KG1 (cell line): ENCODE data around the gene PTEN.
"Not testable (repeated sequence)": the region's sequence is repeated elsewhere in the genome, so short reads cannot be mapped to it uniquely, and the experiment has no call there.

ENCODE experiments used
- DNase-seq: peaks from one replicate; lab custom pipeline; 2025; lab: John Stamatoyannopoulos, UW

Gene PTEN

DNA sequence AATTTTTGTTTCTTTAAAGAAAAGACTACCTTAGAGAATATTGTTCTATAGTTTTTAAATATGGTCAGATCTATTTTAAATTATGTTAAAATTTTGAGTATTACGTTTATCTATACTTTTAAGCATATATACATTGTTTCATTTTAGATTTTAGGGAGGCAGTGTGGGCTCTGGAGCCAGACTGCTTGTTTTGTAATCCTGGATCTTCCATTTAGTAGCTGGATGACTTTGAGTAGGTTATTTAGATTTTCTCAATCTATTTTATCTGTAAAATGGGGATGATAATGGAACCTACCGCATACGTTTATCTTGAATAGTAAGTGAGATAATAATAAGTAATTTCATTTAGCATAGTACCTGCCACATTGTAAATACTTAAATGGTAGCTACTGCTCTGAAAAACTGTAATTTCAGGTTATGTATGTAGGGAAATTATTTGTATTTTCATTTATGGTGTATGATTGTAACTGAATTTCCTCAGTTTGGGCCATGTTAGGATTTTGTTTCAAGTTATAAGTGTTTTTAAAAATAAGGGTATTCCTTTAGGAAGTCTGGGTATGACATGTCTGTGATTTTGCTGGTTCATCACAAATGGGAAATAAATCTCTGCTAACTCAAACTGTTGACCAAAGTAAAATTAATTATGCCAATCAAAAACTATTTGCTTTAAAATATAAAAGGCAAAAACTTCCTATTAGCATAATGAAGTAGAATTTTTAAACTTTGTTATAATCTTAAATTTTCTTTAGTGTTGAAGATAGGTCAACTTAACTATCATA lies 6.5 kb downstream of the PTEN start:
- DNase-seq = no peak

DNA sequence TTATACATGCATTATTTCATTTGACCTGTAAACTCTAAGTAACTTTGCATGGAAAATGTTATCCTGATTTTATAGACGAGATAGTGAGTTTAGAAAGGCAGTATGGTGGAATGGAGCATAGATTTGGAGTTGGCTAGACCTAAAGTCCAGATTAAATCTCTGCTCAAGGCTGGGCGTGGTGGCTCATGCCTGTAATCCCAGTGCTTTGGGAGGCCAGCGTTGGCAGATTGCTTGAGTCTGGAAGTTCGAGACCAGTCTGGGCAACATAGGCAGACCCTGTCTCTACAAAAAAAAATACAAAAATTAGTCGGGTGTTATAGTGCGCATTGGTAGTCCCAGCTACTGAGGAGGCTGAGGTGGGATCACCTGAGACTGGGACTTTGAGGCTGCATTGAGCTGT lies 9.4 kb downstream of the PTEN start:
- no peak for DNase-seq

GRCh38 chr10:87873656-87874055 lies 10.2 kb downstream of the PTEN start:
- DNase-seq = no peak

GRCh38 chr10:87875929-87876571 lies 12.6 kb downstream of the PTEN start:
- DNase-seq = peak; percentile 67

GRCh38 chr10:87878664-87879459 lies 15.4 kb downstream of the PTEN start:
- peak; percentile 48 for DNase-seq

DNA sequence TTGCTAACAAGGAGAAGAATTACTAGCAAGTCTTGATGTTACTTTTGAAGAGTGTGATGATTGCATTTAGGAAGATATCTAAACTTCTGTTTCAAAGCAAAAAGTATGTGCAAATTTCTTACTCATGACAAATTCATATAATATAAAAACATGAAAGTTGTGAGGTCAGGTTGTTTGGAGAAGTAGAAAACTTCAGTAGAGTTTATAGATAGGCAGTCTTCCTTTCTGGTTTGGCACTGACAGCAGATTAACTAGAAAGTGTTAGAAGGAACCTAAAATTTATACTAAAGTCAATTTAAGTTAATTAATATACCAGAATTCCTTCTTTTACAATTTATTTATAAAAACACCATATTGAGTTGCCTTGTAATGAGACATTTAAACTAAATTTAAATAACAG lies 16.9 kb downstream of the PTEN start:
- DNase-seq = no peak

- DNase-seq = not testable (repeated sequence)
Measured at GRCh38 chr10:87881373-87882059, 18.1 kb downstream of the PTEN start.

- DNase-seq = no peak
Measured at GRCh38 chr10:87882555-87883294, 19.3 kb downstream of the PTEN start.

DNA sequence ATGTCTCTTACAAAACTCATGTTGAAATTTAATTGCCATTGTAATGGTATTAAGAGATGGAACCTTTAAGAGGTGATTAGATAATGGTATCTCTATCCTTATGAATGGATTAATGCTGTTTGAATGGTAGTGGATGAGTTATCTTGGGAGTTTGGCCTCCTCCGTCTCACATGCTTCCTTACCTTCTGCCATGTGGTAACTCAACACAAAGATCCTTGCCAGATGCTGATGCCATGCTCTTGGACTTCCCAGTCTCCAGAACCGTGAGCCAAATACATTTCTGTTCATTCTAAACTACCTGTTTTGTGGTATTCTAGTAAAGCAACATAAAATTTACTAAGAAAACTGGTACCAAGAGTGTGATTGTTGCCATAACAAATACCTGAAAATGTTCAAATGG lies 23.2 kb downstream of the PTEN start:
- DNase-seq = no peak

- DNase-seq = no peak
Measured at GRCh38 chr10:87887146-87887545, 23.7 kb downstream of the PTEN start.

- no peak for DNase-seq
Measured at GRCh38 chr10:87887548-87888289, 24.3 kb downstream of the PTEN start.

- no peak for DNase-seq
Measured at GRCh38 chr10:87895430-87895829, 32.0 kb downstream of the PTEN start.

GRCh38 chr10:87896216-87896615 lies 32.8 kb downstream of the PTEN start:
- DNase-seq = no peak

DNA sequence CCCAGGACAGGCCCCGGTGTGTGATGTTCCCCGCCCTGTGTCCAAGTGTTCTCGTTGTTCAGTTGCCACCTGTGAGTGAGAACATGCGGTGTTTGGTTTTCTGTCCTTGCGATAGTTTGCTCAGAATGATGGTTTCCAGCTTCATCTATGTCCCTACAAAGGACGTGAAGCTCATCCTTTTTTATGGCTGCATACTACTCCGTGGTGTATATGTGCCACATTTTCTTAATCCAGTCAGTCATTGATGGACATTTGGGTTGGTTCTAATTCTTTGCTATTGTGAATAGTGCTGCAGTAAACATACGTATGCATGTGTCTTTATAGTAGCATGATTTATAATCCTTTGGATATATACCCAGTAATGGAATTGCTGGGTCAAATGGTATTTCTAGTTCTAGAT lies 34.5 kb downstream of the PTEN start:
- not testable (repeated sequence) for DNase-seq

GRCh38 chr10:87903396-87903795 lies 40.0 kb downstream of the PTEN start:
- DNase-seq = not testable (repeated sequence)

- DNase-seq = no peak
Measured at GRCh38 chr10:87913156-87913921, 49.9 kb downstream of the PTEN start.

DNA sequence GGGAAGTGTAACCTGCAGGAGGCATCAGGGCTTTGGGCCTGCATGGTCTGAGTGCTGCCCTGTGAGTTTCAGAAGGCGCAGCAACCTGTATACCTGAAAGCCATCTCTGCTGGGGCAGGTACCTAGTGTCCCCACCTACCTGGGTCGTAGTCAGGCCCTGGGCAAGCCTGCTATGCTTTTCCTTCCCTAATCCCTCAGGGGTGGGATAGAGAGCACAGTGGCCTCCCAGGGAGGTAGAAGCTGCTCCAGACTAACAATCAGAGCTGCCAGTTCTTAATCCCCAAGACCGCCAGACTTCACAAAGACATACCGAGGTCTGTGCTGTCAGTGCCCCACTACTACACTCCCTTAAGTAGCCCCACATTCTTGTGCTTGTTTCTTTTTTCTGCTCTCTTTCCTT lies 52.0 kb downstream of the PTEN start:
- no peak for DNase-seq

DNA sequence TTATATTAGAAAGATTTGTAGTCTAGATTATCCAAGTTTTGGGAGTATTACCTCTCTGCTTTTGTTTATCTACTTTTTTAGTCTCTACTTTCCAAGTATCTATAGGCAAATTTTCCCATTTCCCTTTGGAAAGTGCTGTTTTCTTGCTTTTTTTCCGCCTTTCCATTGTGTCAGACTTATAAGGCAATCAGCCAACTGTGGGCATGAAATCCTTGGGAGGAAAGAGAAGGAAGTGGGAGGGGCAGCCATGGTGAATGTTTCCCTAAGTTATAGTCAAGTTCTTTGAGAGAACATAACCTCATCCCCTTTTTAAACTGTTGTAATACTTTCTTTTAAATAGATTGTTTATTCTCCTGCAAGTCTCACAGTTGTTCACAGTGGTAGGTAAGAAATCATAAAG lies 52.6 kb downstream of the PTEN start:
- DNase-seq = no peak

GRCh38 chr10:87916515-87916914 lies 53.1 kb downstream of the PTEN start:
- DNase-seq = no peak

GRCh38 chr10:87918254-87918859 lies 54.9 kb downstream of the PTEN start:
- DNase-seq = no peak
